Mucosa of gallbladder (tissue), 1 donor: ENCODE data around the gene GJC1. TPM values are rescaled to one million over a fixed set of nuclear protein-coding genes. Genes with fewer than 3 reads are reported as not detected.
A peak's percentile ranks its signal among the peaks of the same experiment; 100 is the strongest.
"Not testable (repeated sequence)": the region's sequence is repeated elsewhere in the genome, so short reads cannot be mapped to it uniquely, and the experiment has no call there.

Source experiments
- DNase-seq: peaks from one replicate; pipeline ENCODE4 v3.0.0-alpha.2; 2020; ENCODE audit warnings: low spot score
- total RNA-seq: library from RNA; stranded (reverse); gene quantifications from one replicate; pipeline ENCODE4 v1.2.1, GENCODE V29; 2021
- donor health status: DM: no; HTN: no; CAD: no.

GJC1 gene
- total RNA-seq, 1 donor from 2014 or later = 17.3 TPM

DNA sequence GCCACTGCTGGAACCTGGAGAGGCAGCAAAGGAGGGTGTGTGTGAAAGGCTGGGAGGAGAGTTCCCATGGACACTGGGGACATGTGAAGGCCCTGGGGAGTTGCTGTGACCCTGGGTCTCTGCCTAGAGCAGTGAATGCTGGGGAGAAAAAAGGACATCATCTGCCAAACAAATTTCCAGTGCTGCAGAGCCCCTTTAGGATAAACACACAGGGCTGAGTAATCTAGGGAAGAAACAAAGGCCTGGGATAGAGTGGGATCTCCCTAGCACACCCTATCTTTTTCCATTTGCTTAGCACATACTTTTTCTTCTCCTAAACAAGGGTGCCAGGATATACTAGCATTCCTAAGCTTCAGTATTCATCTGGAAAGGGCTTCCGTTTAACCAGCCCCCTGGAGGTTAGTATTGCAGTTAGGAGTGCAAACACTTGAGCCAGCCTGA, 14.3 kb upstream of the GJC1 start:
- no peak for DNase-seq

DNA sequence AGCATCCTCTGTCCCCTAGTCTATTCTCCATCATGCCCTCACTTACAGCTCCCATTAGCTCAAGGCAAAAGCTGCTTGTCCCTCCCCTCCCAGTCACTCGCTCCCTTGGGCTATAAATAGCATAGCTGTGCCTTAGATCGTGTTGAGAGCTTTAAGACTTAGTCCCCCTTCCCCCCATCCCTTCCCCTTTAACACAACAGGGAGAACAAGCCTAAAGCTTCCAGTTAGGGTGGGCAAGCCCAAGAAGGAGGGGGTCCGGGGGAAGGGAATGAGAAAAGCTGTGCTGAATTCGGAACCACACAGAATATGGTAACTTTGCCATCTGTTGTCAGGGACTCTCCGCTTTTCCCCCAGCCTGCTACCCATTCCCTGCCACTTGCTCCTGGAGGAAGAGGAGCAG, 12.7 kb upstream of the GJC1 start:
- no peak for DNase-seq

DNA sequence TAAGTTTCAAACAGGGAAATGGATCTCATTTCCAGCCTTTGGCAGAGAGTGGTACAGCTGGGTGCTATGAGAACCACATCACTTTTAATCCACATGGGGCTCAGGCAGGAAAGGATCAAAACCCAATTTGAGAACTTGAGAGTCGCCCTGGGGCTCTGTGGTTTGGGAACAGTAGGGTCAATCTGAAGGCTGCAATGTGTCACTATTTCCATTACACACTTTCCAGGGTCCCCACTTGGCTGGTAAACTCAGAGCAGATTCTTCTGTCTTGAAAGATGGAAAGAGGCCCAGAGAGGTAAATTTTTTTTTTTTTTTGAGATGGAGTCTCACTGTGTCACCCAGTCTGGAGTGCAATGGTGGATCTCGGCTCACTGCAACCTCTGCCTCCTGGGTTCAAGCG, 10.8 kb upstream of the GJC1 start:
- DNase-seq = no peak

DNA sequence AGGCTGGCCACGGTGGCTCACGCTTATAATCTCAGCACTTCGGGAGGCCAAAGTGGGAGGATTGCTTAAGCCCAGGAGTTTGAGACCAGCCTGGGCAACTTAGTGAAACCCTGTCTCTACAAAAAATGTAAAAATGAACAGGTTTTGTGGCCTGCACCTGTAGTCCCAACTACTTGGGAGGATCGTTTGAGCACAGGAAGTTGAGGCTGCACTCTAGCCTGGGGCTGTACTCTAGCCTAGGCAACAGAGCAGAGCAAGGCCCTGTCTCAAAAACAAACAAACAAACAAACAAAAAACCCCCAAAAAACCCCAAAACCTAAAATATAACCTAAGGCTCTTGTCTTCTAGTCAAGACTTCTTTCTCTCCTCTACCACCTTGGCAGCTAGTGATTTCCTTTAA, 10.2 kb upstream of the GJC1 start:
- DNase-seq = no peak

DNA sequence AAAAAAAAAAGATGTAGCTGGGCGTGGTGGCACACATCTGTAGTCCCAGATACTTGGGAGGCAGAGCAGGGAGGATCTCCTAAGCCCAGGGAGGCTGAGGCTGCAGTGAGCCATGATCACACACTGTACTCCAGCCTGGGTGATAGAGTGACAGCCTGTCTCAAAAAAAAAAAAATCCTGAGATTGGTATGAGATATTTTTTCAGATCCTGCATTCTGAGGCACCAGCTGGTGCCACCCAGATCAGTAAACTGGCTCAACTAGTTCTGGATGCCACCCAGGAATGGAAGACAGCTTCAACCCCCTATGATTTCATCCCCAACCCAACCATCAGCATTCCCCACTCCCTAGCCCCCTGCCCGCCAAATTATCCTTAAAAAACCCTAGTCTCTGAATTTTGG, 7.1 kb upstream of the GJC1 start:
- DNase-seq = no peak

DNA sequence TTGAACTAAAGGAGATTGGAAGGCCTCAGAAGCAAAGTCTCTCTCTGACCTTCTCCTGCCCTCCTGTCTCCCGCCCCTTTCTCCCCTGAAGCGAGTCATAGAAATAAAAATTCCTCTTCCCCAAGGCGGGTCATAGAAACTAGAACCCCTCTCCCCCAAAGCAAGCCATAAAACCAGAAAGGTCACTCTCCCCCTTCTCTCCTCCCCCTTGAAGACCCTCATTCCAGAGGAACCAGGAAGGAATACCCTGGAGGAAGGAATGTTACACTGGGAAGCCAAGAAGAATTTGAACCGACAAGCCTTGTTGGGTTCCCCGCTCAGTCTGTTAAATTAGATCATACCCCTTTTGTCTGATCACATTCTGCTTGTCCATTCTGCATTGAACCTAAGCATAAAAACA, 2.7 kb upstream of the GJC1 start:
- DNase-seq = no peak

DNA sequence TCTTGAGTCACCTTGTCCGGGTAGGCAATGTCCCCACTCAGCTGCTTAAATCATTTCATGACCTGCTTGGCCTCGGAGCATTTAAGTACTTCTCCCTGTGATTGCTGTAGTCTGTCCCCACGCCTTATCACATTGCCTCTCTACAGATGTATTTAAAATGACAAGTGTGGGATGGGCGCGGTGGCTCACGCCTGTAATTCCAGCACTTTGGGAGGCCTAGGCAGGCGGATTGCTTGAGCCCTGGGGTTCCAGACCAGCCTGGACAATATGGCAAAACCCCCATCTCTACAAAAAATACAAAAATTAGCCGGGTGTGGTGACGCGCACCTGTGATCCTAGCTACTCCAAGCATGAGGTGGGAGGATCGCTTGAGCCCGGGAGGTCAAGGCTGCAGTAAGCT, 1.3 kb upstream of the GJC1 start:
- DNase-seq = no peak

DNA sequence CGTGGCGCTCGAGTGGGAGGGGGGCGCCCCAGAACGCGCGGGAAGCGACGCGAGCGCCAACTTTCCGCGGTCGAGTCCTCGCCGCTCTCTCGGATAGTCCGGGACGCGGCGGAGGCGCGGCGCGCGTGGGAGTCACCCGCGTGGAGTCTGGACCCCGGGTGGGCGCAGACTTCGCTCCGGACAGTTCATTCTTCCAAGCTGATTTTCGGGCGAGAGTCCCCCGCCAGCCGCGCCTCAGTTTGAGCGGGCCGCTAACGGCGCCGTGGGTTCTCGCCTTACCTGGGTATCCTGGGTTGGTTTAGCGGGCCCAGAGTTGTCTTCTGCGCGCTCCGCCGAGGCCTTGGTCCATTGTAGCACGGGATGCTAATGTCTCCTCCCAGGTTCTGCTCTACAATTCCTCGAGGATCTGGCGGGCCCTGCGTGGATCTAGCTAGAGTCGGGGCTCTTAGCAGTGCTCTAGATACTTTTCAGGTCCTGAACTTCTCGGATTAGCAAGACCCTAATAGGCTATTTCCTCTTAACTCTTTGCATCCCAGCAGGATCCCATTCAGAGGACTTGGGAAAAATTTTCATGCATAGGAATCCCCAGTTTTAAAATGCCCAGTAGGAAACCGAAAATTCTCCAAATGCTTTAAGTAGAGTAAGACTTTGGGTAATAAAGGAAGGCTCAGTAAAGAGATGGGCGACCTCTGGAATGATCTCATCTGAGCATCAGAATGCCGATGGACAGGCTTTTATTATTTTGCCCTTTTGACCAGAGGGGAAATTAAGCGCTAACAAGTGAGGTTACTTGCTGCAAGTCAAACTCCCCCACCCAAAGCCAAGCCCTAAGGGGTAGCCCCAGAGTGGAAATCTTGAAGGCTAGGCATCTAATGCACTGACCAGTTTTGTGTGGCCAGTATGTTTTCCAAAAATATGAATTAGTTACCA, 537 bp upstream of the GJC1 start:
- peak; percentile 13 for DNase-seq

DNA sequence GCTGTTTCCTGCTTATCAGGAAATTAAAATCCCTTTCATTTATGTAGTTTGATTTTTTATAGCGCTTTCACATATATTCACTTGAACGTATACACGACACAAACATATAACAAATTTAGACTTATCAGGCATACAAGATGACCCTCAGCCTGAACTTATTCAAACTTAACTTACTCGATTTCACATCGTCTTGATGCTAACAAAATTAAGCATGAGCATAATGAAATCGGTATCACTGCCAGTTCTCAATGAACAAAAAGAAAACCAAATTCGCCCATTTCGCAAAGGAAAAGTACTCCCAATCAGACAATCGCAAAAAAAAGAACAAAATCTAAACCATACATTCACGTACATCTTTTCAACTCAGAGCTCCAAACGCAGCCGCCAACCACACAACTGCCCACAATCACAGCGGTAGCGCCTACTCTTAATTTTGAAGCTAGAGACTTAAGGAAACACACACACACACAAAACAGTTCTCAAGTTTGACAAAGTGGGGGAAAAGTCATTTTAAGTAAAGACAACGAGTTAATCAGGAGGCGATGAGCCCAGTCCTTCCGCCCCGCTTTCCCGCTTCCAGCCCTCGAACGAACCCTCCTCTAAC, 1.1 kb downstream of the GJC1 start:
- DNase-seq = no peak

DNA sequence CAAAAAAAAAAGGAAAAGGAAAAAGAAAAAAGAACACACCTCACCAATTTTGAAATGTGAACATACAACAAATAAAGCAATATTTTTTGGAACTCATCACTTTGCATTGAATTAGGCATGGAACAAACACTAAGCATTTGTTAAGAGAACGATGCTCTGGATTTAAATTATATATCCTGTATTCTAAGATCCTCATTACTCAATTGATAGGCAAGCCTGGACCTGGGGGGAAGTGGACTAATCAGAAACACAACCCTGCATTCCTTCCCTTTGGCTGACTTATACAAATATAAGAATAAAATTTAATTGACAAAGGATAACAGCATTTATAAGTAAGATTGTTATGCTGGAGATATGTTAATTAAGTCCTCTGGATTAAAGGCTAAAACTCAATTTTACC, 2.2 kb downstream of the GJC1 start:
- DNase-seq = no peak

DNA sequence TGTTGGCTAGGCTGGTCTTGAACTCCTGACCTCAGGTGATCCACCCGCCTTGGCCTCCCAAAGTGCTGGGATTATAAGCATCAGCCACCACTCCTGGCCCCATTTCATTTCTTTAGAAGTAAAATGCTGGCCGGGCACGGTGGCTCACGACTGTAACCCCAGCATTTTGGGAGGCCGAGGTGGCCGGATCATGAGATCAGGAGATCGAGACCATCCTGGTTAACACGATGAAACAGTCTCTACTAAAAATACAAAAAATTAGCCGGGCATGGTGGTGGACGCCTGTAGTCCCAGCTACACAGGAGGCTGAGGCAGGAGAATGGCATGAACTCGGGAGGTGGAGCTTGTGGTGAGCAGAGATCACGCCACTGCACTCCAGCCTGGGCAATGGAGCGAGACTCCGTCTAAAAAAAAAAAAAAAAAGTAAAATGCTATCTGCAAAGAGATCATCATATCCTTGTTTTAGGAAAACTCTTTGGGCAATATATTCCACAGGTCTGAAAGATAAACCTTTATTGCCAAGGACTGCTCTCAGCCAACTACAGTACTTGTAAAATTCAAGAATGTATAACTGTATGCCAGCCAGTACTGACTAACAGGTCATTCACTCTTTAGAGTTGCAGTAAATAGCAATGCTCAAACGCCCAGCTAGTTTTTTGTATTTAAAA, 3.8 kb downstream of the GJC1 start:
- no peak for DNase-seq

DNA sequence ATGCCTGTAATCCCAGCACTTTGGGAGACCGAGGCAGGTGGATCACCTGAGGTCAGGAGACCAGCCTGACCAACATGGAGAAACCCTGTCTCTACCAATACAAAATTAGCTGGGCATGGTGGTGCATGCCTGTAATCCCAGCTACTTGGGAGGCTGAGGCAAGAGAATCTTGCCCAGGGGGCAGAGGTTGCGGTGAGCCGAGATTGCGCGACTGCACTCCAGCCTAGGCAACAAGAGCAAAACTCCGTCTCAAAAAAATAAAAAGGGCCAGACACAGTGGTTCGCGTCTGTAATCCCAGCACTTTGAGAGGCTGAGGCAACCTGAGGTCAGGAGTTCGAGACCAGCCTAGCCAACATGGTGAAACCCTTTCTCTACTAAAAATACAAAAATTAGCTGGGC, 4.9 kb downstream of the GJC1 start:
- not testable (repeated sequence) for DNase-seq

DNA sequence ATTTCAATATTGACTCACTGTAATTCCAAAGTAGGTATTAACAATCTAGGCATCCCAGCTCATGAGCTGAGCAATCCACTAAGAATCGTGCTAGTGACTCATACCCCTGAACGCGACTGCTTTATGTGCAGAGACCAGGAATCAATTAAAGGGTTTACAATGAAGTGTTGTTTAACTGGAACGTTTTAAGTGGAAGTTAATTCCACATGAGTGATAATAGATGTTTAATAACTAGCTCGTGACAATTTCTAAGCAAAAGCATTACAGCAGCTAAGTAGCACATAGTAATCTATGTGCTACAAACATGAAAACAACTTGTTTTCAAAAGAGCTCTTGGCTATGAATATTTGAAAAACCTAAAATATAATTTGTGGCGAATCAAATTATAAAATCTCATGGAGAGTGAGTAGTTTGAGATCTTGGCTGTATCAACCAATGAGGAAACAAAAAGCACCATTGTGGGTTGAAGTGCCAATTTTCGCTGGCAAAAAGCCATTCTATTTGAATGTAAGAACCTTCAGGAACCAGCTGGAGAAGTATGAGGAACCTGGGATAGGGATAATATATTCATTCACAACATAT, 9.4 kb downstream of the GJC1 start:
- DNase-seq = no peak

DNA sequence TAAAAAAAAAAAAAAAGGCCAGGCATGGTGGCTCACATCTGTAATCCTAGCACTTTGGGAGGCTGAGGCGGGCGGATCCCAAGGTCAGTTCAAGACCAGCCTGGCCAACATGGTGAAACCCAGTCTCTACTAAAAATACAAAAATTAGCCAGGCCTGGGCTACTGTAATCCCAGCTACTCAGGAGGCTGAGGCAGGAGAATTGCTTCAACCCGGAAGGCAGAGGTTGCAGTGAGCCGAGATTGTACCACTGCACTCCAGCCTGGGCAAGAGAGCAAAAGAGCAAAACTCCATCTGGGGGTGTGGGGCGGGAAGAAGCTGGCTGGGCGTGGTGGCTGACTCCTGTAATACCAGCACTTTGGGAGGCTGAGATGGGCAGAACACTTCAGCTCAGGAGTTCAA, 11.6 kb downstream of the GJC1 start:
- DNase-seq = not testable (repeated sequence)

DNA sequence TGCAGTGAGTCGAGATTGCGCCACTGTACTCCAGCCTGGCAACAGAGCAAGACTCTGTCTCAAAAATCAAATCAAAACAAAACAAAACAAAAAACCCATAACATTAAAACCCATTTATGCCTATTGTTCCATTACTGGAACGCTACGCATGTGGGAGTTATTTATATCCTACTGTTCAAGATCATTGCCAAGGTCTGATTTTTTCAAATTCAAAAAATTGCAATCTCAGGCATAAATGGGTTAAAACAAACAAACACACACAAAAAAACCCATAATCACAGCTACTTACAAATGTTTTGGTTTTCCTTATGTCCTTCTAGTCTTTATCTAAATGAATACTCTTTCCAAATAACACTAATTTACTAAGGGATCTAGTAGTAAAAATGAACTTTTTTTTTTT, 17.8 kb downstream of the GJC1 start:
- DNase-seq = no peak

DNA sequence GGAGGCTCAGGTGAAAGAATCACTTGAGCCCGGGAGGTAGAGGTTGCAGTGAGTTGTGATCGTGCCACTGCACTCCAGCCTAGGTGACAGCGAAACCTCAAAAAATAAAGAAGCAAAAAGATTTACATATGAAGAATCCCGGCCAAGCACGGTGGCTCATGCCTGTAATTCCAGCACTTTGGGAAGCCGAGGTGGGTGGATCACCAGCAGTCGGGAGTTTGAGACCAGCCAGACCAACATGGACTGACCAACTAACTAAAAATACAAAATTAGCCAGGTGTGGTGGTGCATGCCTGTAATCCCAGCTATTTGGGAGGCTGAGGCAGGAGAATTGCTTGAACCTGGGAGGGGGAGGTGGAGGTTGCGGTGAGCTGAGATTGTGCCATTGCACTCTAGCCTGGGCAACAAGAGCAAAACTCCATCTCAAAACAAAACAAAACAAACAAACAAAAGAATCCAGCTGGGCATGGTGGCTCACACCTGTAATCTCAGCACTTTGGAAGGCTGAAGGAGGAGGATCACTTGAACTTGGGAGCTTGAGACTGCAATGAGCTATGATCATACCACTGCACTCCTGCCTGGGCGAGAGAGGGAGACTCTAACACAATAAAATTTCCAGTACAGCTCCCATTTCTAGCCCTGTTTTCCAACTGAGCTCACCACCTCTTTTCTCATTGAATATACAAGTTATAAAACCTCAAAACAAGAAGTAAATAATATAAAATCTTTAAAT, 21.3 kb downstream of the GJC1 start:
- DNase-seq = not testable (repeated sequence)

DNA sequence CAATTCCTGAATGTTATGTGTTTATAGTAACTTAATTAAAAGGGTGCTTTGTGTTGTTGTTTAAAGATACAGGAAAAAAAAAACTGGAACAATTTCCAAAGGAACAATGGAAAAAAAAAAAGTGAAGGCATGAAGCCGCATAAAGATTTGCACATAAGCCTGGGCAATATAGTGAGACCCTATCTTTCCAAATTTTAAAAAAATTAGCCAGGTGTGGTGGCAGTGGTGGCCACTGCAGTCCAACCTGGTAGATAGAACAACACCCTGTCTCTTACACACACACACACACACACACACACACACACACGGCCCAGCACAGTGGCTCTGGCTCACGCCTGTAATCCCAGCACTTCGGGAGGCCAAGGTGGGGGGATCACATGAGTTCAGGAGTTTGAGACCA, 21.9 kb downstream of the GJC1 start:
- no peak for DNase-seq

DNA sequence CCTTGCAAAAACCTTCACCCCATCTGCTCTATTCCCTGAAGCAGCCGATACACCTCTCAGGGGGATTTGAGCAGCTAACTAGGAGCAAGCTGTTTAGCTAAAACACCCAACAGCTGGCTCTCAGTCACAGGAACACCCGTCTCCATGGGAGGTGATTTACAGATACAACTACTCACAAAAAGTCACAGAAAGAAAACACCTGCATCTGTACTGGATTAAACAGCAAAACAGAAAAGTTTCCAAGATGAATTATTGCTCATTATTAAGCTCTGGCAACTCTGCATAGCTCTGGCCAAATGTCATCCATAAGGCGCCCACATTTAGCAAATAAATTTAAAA, 22.3 kb downstream of the GJC1 start:
- DNase-seq = no peak

DNA sequence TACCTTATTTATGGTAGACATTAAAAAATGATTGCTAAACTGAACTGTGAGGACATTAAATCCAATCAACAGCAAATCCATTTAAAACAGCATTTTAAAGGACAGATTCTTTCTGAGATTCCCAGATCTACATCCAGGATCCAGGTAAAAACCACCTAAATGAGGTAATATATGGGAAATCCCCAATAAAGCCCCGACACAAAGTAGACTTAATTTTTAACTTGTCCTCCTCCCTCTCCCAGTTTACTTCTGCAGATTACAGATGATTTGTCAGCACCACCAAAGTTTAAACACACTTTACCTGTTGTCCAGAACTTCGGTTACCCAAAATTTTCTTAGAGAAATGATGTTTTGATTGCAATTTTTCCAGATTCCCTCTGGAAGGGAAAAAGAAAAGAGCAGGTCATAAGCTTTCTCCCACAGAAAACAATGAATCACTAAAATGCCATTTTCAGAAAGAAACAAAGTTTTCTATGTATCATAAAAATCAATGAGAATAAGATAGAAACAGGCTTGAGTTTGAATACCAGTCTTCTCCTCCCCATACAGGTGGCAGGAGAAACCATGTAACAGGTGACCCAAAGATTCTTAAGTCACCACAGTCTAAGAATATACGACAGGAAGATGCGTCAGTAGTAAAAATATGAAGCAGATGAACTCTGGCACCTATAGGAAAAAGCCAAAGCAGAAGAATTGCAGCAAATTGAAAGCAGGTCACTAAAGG, 22.8 kb downstream of the GJC1 start:
- DNase-seq = no peak

DNA sequence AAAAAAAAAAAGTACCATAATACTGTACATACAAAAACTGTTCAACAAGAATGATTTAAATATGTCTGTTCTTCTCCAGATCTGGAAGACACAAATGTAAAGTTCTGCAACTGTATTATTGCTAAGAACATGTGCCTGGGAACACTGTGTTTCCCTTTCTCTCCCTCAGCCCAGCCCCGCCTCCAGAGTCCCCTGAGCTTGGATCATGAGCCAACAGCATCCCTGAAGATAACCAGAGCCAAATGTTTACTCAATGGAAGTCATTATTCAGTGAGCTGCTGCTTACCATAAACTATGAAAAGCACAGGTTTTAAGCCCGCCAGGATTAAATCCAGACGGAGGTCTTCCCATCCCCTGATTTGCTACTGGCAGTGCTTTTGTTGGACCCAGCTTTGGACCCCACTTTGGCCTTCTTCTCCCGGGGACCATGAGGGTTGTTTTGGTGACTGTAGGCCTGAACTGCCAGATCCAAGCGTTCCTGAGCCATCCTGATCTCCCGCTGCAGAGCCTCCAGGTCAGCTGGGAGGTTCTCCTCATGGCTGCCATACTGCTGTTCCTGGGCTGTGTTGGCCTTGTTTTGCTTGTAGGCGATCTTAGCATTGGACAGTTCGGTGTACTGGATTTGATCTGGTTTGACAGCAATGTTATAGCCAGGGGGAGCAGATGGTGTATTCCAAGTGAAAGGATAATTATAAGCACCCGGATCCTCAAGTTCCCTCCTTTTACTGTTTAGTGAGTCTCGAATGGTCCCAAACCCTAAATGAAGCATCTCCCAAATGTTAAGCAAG, 25.6 kb downstream of the GJC1 start:
- DNase-seq = peak; percentile 38
